ENCODE data around the gene UMODL1.

The UMODL1 gene

DNA sequence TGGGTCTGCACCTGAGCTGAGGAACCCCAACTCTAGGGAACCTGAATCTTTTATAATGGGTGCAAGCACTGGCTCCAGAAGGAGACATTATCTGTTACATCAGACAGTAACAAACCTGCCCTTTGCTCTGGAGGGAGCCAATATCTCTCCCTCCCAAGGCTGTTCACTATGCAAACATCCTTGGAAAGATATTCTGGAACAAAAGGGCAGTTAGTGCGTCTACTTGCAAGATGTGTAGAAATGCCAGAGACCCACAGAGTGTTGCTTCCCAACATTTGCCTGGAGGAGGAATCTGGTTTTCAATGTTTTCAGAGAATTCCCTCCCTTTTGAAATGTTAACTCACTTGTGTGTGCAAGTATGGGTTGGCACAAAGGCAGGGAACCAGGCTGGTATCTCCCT lies 31.9 kb downstream of the UMODL1 start:
- DNase-seq (ENCODE audit: low read depth) = no peak
- no peak overlapping the region for H3K4me3 ChIP-seq (ENCODE audit: low read depth, low read length)
- TF ChIP-seq, protein P1, sequence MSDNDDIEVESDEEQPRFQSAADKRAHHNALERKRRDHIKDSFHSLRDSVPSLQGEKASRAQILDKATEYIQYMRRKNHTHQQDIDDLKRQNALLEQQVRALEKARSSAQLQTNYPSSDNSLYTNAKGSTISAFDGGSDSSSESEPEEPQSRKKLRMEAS (IDR thresholded peaks at IDR 0.05; ENCODE audit: low read depth, low read length) = no peak
- no peak for TF ChIP-seq POLR2A (IDR thresholded peaks at IDR 0.05; ENCODE audit: extremely low read depth, insufficient read length)
- TF ChIP-seq, protein P2, sequence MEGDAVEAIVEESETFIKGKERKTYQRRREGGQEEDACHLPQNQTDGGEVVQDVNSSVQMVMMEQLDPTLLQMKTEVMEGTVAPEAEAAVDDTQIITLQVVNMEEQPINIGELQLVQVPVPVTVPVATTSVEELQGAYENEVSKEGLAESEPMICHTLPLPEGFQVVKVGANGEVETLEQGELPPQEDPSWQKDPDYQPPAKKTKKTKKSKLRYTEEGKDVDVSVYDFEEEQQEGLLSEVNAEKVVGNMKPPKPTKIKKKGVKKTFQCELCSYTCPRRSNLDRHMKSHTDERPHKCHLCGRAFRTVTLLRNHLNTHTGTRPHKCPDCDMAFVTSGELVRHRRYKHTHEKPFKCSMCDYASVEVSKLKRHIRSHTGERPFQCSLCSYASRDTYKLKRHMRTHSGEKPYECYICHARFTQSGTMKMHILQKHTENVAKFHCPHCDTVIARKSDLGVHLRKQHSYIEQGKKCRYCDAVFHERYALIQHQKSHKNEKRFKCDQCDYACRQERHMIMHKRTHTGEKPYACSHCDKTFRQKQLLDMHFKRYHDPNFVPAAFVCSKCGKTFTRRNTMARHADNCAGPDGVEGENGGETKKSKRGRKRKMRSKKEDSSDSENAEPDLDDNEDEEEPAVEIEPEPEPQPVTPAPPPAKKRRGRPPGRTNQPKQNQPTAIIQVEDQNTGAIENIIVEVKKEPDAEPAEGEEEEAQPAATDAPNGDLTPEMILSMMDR (IDR thresholded peaks at IDR 0.05; ENCODE audit: low read depth, low read length) = no peak
- no peak for TF ChIP-seq MYC (IDR thresholded peaks at IDR 0.05; ENCODE audit: low read depth, low read length)

DNA sequence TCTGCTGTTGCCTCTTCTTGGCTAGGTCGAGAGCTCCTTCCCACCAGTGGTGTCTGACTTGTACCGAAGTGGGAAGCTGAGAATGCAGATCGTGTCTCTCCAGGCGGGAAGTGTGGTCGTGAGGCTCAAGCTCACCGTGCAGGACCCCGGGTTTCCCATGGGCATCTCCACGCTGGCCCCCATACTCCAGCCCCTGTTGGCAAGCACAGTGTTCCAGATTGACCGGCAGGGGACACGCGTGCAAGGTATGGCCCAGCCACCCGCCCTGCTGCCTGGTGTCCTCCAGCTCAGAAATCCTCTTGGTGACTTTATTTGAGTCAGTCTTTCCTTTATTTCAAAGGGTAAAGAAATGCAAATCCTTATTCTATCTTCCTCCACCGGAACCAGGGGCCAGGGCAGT lies 32.7 kb downstream of the UMODL1 start:
- no peak for DNase-seq (ENCODE audit: low read depth)
- H3K4me3 ChIP-seq (ENCODE audit: low read depth, low read length) = no peak overlapping the region
- TF ChIP-seq MYC (IDR thresholded peaks at IDR 0.05; ENCODE audit: low read depth, low read length) (no peak), POLR2A (IDR thresholded peaks at IDR 0.05; ENCODE audit: extremely low read depth, insufficient read length) (no peak)
- TF ChIP-seq, protein P1 (IDR thresholded peaks at IDR 0.05; ENCODE audit: low read depth, low read length) = no peak
- TF ChIP-seq, protein P2 (IDR thresholded peaks at IDR 0.05; ENCODE audit: low read depth, low read length) = no peak

DNA sequence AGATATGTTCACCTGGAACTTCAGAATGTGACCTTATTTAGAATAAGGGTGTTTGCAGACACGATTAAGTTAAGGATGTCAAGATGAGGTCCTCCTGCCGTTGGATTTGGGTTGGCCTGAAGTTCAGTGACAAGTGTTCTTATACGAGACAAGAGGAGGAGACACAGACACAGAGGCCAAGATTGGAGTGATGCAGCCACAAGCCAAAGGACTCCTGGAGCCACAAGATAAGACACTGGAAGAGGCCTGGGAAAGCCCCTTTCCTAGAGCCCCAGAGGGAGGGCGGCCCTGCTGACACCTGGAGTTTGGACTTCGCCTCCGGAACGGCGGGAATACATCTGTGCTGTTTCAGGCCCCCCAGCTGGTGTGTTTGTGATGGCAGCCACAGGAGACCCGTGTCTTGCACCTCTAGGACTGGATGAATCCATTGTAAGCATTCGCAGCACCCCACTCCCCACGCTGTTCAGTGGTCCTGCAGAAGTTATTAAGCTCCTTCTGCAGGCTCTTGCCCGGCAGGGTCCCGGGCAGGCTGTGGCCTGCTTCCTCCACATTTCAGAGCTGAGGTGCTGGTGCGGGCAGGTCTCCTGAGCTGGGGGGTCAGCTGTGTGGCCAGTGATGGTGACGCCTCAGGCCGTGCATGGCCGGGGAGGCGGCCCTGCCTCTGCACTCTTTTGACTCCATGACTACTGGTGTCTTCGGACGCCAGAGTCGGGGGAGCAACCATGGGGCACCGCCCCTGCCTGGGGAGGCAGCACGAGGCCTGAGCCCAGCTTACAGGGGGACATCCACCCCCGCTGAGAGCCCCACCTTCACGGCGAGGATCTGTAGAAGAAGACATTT lies 34.6 kb downstream of the UMODL1 start:
- TF ChIP-seq MYC (IDR thresholded peaks at IDR 0.05; ENCODE audit: low read depth, low read length) = no peak
- TF ChIP-seq POLR2A (IDR thresholded peaks at IDR 0.05; ENCODE audit: extremely low read depth, insufficient read length) = no peak
- TF ChIP-seq, protein P1 (IDR thresholded peaks at IDR 0.05; ENCODE audit: low read depth, low read length) = no peak
- TF ChIP-seq, protein P2 (IDR thresholded peaks at IDR 0.05; ENCODE audit: low read depth, low read length) = no peak
- H3K4me3 ChIP-seq (ENCODE audit: low read depth, low read length) = no peak overlapping the region
- no peak for DNase-seq (ENCODE audit: low read depth)

DNA sequence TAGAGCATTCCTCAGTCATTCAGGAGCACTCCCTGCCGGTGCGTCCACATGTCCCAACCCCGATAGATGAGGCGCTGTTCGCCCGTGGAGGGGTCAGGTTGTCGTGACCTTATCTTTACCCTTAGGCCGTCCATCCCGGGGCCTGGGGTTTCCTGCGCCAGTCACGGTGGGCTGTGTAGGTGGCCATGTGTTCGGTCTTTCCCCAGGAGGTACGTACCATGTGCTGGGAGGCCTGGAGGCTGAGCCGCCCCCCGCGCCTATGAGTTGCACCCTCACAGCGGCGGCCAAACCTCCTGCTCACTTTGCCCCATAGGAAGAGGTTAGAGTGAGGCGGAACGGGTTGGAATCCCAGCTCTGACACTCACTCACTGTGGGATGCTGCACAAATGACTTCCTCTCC lies 35.3 kb downstream of the UMODL1 start:
- no peak for DNase-seq (ENCODE audit: low read depth)
- TF ChIP-seq POLR2A (IDR thresholded peaks at IDR 0.05; ENCODE audit: extremely low read depth, insufficient read length) = no peak
- TF ChIP-seq, protein P1 (IDR thresholded peaks at IDR 0.05; ENCODE audit: low read depth, low read length) = no peak
- no peak for TF ChIP-seq MYC (IDR thresholded peaks at IDR 0.05; ENCODE audit: low read depth, low read length)
- TF ChIP-seq, protein P2 (IDR thresholded peaks at IDR 0.05; ENCODE audit: low read depth, low read length) = no peak
- no peak overlapping the region for H3K4me3 ChIP-seq (ENCODE audit: low read depth, low read length)

DNA sequence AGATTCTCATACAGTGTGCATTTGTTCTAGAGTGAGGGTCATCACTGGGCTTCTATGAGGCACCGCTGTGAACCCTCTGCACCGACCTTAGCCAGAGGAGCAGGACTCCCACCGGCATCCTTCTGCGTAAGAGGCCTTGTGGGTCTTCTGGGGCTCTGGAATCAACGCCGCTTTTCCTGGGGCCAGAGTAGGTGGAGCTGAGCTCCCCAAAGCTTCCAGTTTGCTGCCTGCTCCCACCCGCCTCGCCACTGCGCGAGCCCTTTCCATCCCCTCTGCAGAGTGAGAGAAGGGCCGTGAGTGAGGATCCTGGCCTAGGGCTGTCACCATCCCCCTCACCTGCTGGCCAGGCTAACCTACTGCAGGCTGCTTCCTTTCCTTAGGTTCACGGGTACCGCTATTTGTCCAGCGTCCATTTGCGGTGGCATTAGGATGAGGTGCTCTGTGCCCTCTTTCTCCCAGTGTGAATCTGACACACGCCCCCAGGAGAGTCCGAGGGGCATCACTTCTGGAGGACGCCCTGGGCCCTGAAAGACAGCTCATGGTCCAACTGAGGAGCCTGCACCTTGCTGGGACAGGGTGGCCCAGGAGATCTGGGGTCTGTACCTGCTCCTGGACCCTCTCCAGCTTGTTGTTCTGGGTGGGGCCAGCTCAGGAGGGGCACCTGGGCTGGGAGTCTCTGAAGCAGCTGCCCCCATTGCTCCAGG lies 36.2 kb downstream of the UMODL1 start:
- TF ChIP-seq, protein P1 (IDR thresholded peaks at IDR 0.05; ENCODE audit: low read depth, low read length) = no peak
- TF ChIP-seq MYC (IDR thresholded peaks at IDR 0.05; ENCODE audit: low read depth, low read length) (no peak), POLR2A (IDR thresholded peaks at IDR 0.05; ENCODE audit: extremely low read depth, insufficient read length) (no peak)
- TF ChIP-seq, protein P2 (IDR thresholded peaks at IDR 0.05; ENCODE audit: low read depth, low read length) = no peak
- DNase-seq (ENCODE audit: low read depth) = no peak
- H3K4me3 ChIP-seq (ENCODE audit: low read depth, low read length) = no peak overlapping the region

Measured in NB4 (cell line).